OCI-LY3 (cell line): ENCODE measurements around the gene LRFN5.

Source experiments
- CTCF ChIP-seq: fragments of 200-600, 300-600 bp; sonication (generic); IDR thresholded peaks from 2 replicates; pipeline ENCODE4 v1.5.1; 2014; ENCODE audit warnings: antibody characterized with exemption, low read length, low read depth
- EZH2phosphoT487 ChIP-seq: fragments of 200-600 bp; shearing (Covaris generic); IDR thresholded peaks from 2 replicates; pipeline ENCODE4 v1.6.1; 2018; ENCODE audit warnings: antibody characterized with exemption, mixed run types, low read depth

GRCh38 chr14:41878321-41878720, 271.6 kb downstream of the LRFN5 start:
- TF ChIP-seq CTCF (no peak), EZH2phosphoT487 (no peak)
